Right cardiac atrium (tissue), 5 donors: ENCODE data around the gene FER. TPM values are rescaled to one million over a fixed set of nuclear protein-coding genes. Genes with fewer than 3 reads are reported as not detected.
A peak's percentile ranks its signal among the peaks of the same experiment; 100 is the strongest.
"Not testable (repeated sequence)": the region's sequence is repeated elsewhere in the genome, so short reads cannot be mapped to it uniquely, and the experiment has no call there.

ENCODE experiments used
- ATAC-seq, 2 donors: fragments of 200-7000 bp; cut with Tn5 transposase; one replicate each; pipeline versions ENCODE4 v1.8.0 to v1.9.1; 2020; ENCODE audit warnings: moderate library complexity in 2 of 2, mild to moderate bottlenecking in 1 of 2
- DNase-seq, 3 donors: peaks; one replicate each; pipeline ENCODE4 v3.0.0-alpha.2; 2020
- H3K27ac ChIP-seq: one replicate; pipeline ENCODE4 v1.5.1; 2013; ENCODE audit warnings: mild to moderate bottlenecking, low read length, control low read depth, moderate library complexity
- H3K27me3 ChIP-seq: one replicate; pipeline ENCODE4 v1.6.1; 2013; ENCODE audit not compliant: control insufficient read depth, insufficient read depth
- H3K4me1 ChIP-seq: one replicate; pipeline ENCODE4 v1.6.1; 2013; ENCODE audit warnings: low read length; ENCODE audit not compliant: control insufficient read depth, insufficient read depth
- H3K4me3 ChIP-seq: one replicate; pipeline ENCODE4 v1.5.1; 2013; ENCODE audit warnings: low read length, control low read depth
- H3K9me3 ChIP-seq: one replicate; pipeline ENCODE4 v1.6.1; 2013; ENCODE audit warnings: low read length; ENCODE audit not compliant: control insufficient read depth
- WGBS: extraction: QIAGEN DNeasy Blood & Tissue Kit; methylation state at CpG from one replicate; pipeline ENCODE4 v1.1.7; 2013; 5-methylcytosine and 5-hydroxymethylcytosine counted together
- intact Hi-C, 4 donors: fragments of 100-400 bp; cut with DNase I; formaldehyde crosslinking; loops; one replicate each; pipeline versions ENCODE4 v1.11.0 to v1.14.0; 2022 to 2023
- long read RNA-seq, 4 donors: library from polyadenylated mRNA; unstranded; transcript quantifications; one replicate each; pipeline ENCODE4 v2.0.0, GENCODE V29; 2020 to 2021
- polyA plus RNA-seq: library from polyadenylated mRNA; stranded (reverse); fragments of 200-250 nt; gene quantifications from one replicate; pipeline ENCODE4 v1.2.3, GENCODE V29; 2013
- total RNA-seq, 4 donors: library from RNA; stranded (reverse); fragmentation: NEBNext Ultra II Directional; extraction: Animal tissue kit (Norgen Biotek cat#: 25700); gene quantifications; one replicate each; pipeline ENCODE4 v1.2.1, GENCODE V29; 2021
- donor health status: healthy with polysubstance abuse.
- donor health status: DM: no; HTN: yes; CAD: no.
- donor health status: DM: no; HTN: no; CAD: no.
- donor health status: DM: no; HTN: yes; CAD: no; lungs with severe emphysema.
- donor health status: DM: yes; HTN: yes; CAD: no.

The FER gene
- total RNA-seq (10 to 100 TPM; 17.6 to 29.4 (median 19.4) TPM), polyA plus RNA-seq (1.7 TPM)
- long read RNA-seq, donor 1, full-length matches to known transcripts = 1 of 18 reads
- long read RNA-seq, donor 1, partial matches to known transcripts = 3 of 18 reads
- long read RNA-seq, donor 1, other reads (novel, unspliced or antisense) = 14 of 18 reads
- long read RNA-seq, donor 2 = 0 reads
- long read RNA-seq, donor 3, full-length matches to known transcripts = 2 of 32 reads
- long read RNA-seq, donor 3, partial matches to known transcripts = 6 of 32 reads
- long read RNA-seq, donor 3, other reads (novel, unspliced or antisense) = 24 of 32 reads
- long read RNA-seq, donor 4, partial matches to known transcripts = 1 of 3 reads
- long read RNA-seq, donor 4, other reads (novel, unspliced or antisense) = 2 of 3 reads

- peak within 1 kb of the TSS; percentile 59 for H3K4me3 ChIP-seq
- no peaks in the 10 kb centered on the region for H3K9me3 ChIP-seq
- no peaks in the 10 kb centered on the region for H3K4me1 ChIP-seq
- ATAC-seq (peak; percentile 52 to 69), DNase-seq (no peak)
- WGBS = under 1% methylated on average over 21 of the region's 21 CpGs
- no peaks in the 10 kb centered on the region for H3K27me3 ChIP-seq
- H3K27ac ChIP-seq = peak within 1 kb of the TSS; percentile 93
- intact Hi-C loops = no loop called here
Measured at GRCh38 chr5:108747774-108748400, at the start of gene FER. FER (plus strand) TSS chr5:108747897; CDS start chr5:108798183, 50,286 bp downstream.

GRCh38 chr5:108700388-108700787 lies 47.3 kb upstream of the FER start:
- H3K4me3 ChIP-seq, H3K27me3 ChIP-seq, intact Hi-C loops, H3K4me1 ChIP-seq, H3K9me3 ChIP-seq, H3K27ac ChIP-seq, ATAC-seq, DNase-seq: not testable (repeated sequence)
- 96% methylated on average over 5 of the region's 5 CpGs for WGBS

DNA sequence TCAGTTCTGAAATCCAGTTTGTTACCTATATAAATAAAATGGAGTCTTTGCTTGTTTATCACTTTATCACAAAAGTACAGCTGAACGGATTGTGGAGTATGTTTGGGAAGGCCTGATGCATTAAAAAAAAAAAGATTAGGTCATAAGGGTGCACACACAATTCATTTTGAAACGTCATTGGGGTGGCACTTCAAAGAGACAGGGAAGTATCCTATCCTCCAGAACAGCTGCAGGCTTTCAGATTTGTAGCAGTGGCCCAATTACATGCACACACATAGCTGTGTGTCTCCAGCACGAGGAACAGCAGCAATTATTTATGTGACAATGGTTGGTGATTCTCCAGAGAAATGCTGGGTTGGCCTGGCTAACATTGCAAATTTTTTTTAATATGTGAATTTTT lies 46.8 kb upstream of the FER start:
- Histone ChIP-seq H3K27ac (no peak overlapping the region), H3K4me1 (no peaks in the 10 kb centered on the region), H3K4me3 (no peak overlapping the region), H3K9me3 (no peaks in the 10 kb centered on the region), H3K27me3 (no peaks in the 10 kb centered on the region)
- ATAC-seq (no peak), DNase-seq (no peak)
- intact Hi-C loops = no loop called here
- 30% methylated on average over 3 of the region's 3 CpGs for WGBS

DNA sequence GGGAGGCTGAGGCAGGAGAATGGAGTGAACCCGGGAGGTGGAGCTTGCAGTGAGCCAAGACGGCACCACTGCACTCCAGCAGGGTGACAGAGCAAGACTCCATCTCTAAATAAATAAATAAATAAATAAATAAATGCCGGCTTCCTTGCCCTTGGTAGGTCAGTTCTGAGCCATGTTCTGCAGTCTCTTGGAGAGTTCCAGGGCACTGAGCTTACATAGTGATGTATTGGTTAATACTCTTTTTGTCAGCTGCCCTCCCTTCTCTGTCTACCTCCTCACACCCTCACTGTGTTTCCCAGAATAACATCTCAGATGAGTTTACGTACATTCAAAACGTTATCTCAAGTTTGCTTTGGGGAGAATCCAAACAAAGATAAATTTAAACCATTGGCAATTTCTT lies 45.2 kb upstream of the FER start:
- intact Hi-C loops = no loop called here
- Histone ChIP-seq H3K27me3 (no peaks in the 10 kb centered on the region), H3K27ac (no peak overlapping the region), H3K4me3 (no peak overlapping the region), H3K9me3 (no peaks in the 10 kb centered on the region), H3K4me1 (no peaks in the 10 kb centered on the region)
- ATAC-seq (no peak), DNase-seq (no peak)
- 71% methylated on average over 5 of the region's 5 CpGs for WGBS

- Histone ChIP-seq H3K4me1 (no peaks in the 10 kb centered on the region), H3K4me3 (no peak overlapping the region), H3K9me3 (no peaks in the 10 kb centered on the region), H3K27ac (no peak overlapping the region), H3K27me3 (no peaks in the 10 kb centered on the region)
- intact Hi-C loops = no loop called here
- ATAC-seq (no peak), DNase-seq (no peak)
- 65% methylated on average over 5 of the region's 5 CpGs for WGBS
Measured at GRCh38 chr5:108703313-108703712, 44.4 kb upstream of the FER start.

GRCh38 chr5:108707141-108707540 lies 40.6 kb upstream of the FER start:
- no peak overlapping the region for H3K27ac ChIP-seq
- H3K27me3 ChIP-seq = no peaks in the 10 kb centered on the region
- ATAC-seq (no peak), DNase-seq (peak in 1 of 3 donors; percentile 13)
- no peaks in the 10 kb centered on the region for H3K9me3 ChIP-seq
- WGBS = 94% methylated on average over 8 of the region's 8 CpGs
- no peaks in the 10 kb centered on the region for H3K4me1 ChIP-seq
- H3K4me3 ChIP-seq = no peak overlapping the region
- intact Hi-C loops = no loop called here

GRCh38 chr5:108711898-108712297 lies 35.8 kb upstream of the FER start:
- no peak for ATAC-seq
- H3K27ac ChIP-seq = no peak overlapping the region
- no peak overlapping the region for H3K4me3 ChIP-seq
- intact Hi-C loops = no loop called here
- DNase-seq = no peak
- H3K4me1 ChIP-seq = no peaks in the 10 kb centered on the region
- no peaks in the 10 kb centered on the region for H3K27me3 ChIP-seq
- H3K9me3 ChIP-seq = no peaks in the 10 kb centered on the region
- WGBS = 90% methylated on average over 3 of the region's 3 CpGs

GRCh38 chr5:108715408-108715807 lies 32.3 kb upstream of the FER start:
- Histone ChIP-seq H3K4me3 (no peak overlapping the region), H3K27ac (no peak overlapping the region), H3K27me3 (no peaks in the 10 kb centered on the region), H3K4me1 (no peaks in the 10 kb centered on the region), H3K9me3 (no peaks in the 10 kb centered on the region)
- DNase-seq (no peak), ATAC-seq (no peak)
- intact Hi-C loops = no loop called here
- 77% methylated on average over 3 of the region's 3 CpGs for WGBS

DNA sequence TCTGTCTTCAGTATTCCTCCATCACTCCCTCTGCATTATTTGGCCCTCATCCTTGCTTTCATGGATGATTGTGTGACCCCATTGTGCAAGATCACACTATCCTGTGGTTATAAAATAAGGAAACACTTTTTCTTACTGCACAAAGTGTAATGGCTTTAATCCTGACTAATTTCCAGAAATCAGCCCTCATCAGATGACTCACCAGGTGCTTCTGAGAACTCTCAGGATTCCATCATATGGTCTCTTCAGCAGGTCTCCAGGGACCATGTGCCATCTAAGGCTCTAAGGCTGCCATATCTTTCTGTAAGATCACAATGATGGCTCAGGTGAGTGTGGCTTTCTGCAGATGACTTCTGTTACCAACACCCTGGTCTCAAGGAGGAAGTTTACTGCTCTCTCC lies 27.3 kb upstream of the FER start:
- no peak overlapping the region for H3K4me3 ChIP-seq
- ATAC-seq (no peak), DNase-seq (no peak)
- H3K4me1 ChIP-seq = no peaks in the 10 kb centered on the region
- no peaks in the 10 kb centered on the region for H3K9me3 ChIP-seq
- H3K27ac ChIP-seq = no peak overlapping the region
- intact Hi-C loops = no loop called here
- H3K27me3 ChIP-seq = no peaks in the 10 kb centered on the region

GRCh38 chr5:108726446-108727235 lies 21.1 kb upstream of the FER start:
- Histone ChIP-seq H3K9me3 (no peaks in the 10 kb centered on the region), H3K27ac (no peak overlapping the region), H3K4me1 (no peaks in the 10 kb centered on the region), H3K27me3 (no peaks in the 10 kb centered on the region), H3K4me3 (peak overlapping the region; percentile 57)
- peak in 1 of 3 donors; percentile 4 for DNase-seq
- intact Hi-C loops = no loop called here
- no peak for ATAC-seq
- 82% methylated on average over 6 of the region's 6 CpGs for WGBS

GRCh38 chr5:108727236-108727650 lies 20.5 kb upstream of the FER start:
- intact Hi-C loops = no loop called here
- 14% methylated on average over 8 of the region's 8 CpGs for WGBS
- Histone ChIP-seq H3K27ac (peak overlapping the region; percentile 82), H3K9me3 (no peaks in the 10 kb centered on the region), H3K4me1 (no peaks in the 10 kb centered on the region), H3K27me3 (no peaks in the 10 kb centered on the region), H3K4me3 (peak overlapping the region; percentile 57)
- ATAC-seq (peak; percentile 34 to 38), DNase-seq (peak in 2 of 3 donors; percentile 39 to 66)
